DOHH2 (cell line): ENCODE data around the gene ST6GAL1.
"Not testable (repeated sequence)": the region's sequence is repeated elsewhere in the genome, so short reads cannot be mapped to it uniquely, and the experiment has no call there.

Source experiments
- EZH2phosphoT487 ChIP-seq: fragments of 200-600 bp; sonication (generic); IDR thresholded peaks from 2 replicates; pipeline ENCODE4 v1.6.1; 2017; ENCODE audit warnings: borderline replicate concordance, mild to moderate bottlenecking, antibody characterized with exemption, low read length, moderate library complexity, mixed read lengths
- TF ChIP-seq, protein P1 (sequence below): fragments of 200-600 bp; sonication (generic); IDR thresholded peaks from one replicate; pipeline ENCODE4 v1.5.1; 2014; ENCODE audit warnings: antibody characterized with exemption, mild to moderate bottlenecking, low read depth, low read length; ENCODE audit not compliant: poor library complexity, severe bottlenecking

DNA sequence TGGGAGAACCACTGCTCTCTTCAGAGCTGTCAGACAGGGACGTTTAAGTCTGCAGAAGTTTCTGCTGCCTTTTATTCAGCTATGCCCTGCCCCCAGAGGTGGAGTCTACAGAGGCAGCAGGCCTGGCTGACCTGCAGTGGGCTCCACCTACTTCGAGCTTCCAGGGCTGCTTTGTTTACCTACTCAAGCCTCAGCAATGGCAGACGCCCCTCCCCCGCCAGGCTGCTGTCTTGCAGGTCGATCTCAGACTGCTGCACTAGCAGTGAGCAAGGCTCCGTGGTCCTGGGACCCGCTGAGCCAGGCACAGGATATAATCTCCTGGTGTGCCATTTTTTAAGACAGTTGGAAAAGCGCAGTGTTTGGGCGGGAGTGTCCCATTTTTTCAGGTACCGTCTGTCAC lies 127.5 kb downstream of the ST6GAL1 start:
- TF ChIP-seq EZH2phosphoT487, result not testable (repeated sequence)
- TF ChIP-seq, protein P1, sequence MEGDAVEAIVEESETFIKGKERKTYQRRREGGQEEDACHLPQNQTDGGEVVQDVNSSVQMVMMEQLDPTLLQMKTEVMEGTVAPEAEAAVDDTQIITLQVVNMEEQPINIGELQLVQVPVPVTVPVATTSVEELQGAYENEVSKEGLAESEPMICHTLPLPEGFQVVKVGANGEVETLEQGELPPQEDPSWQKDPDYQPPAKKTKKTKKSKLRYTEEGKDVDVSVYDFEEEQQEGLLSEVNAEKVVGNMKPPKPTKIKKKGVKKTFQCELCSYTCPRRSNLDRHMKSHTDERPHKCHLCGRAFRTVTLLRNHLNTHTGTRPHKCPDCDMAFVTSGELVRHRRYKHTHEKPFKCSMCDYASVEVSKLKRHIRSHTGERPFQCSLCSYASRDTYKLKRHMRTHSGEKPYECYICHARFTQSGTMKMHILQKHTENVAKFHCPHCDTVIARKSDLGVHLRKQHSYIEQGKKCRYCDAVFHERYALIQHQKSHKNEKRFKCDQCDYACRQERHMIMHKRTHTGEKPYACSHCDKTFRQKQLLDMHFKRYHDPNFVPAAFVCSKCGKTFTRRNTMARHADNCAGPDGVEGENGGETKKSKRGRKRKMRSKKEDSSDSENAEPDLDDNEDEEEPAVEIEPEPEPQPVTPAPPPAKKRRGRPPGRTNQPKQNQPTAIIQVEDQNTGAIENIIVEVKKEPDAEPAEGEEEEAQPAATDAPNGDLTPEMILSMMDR, result not testable (repeated sequence)
